HPDE6-E6E7 (cell line): Measurements from ENCODE around the gene EBNA1BP2.
"Not testable (repeated sequence)": the region's sequence is repeated elsewhere in the genome, so short reads cannot be mapped to it uniquely, and the experiment has no call there.

Source experiments
- DNase-seq: peaks from one replicate; pipeline ENCODE4 v3.0.0; 2011; ENCODE audit warnings: missing footprints; ENCODE audit errors: extremely low spot score

The EBNA1BP2 gene

GRCh38 chr1:43121256-43121900 is 50.7 kb downstream of the EBNA1BP2 start:
- no peak for DNase-seq

GRCh38 chr1:43119928-43120586 is 52.0 kb downstream of the EBNA1BP2 start:
- DNase-seq: not testable (repeated sequence)
